Upper lobe of left lung (tissue), 6 donors: ENCODE results near the gene NLRP1. TPM values are rescaled to one million over a fixed set of nuclear protein-coding genes. Genes with fewer than 3 reads are reported as not detected.

ENCODE experiments used
- ATAC-seq, 2 donors: fragments of 200-7000 bp; cut with Tn5 transposase; one replicate each; pipeline ENCODE4 v1.9.1; 2022; ENCODE audit warnings: mild to moderate bottlenecking in 2 of 2, moderate library complexity in 2 of 2; ENCODE audit not compliant: low FRiP score in 2 of 2
- DNase-seq, 2 donors: peaks; one replicate each; pipeline ENCODE4 v3.0.0-alpha.2; 2019 to 2020
- H3K27ac ChIP-seq, 4 donors: fragments of 200-600 bp; sonication (generic); one replicate each; pipeline ENCODE4 v1.5.1; 2016 to 2019
- H3K27me3 ChIP-seq, 4 donors: fragments of 200-600 bp; sonication (generic); one replicate each; pipeline ENCODE4 v1.5.1; 2017 to 2019
- H3K36me3 ChIP-seq, 4 donors: fragments of 200-600 bp; sonication (generic); one replicate each; pipeline ENCODE4 v1.5.1; 2016 to 2019
- H3K4me1 ChIP-seq, 4 donors: fragments of 200-600 bp; sonication (generic); one replicate each; pipeline ENCODE4 v1.5.1; 2018 to 2019
- H3K4me3 ChIP-seq, 4 donors: fragments of 200-600 bp; sonication (generic); one replicate each; pipeline ENCODE4 v1.5.1; 2017 to 2019; ENCODE audit warnings: mild to moderate bottlenecking in 2 of 4, moderate library complexity in 1 of 4
- H3K9me3 ChIP-seq, 4 donors: fragments of 200-600 bp; sonication (generic); one replicate each; pipeline ENCODE4 v1.5.1; 2018 to 2019
- EP300 ChIP-seq, 4 donors: sonication (generic); formaldehyde crosslinking; IDR thresholded peaks; one replicate each; pipeline ENCODE4 v1.5.1; 2017; ENCODE audit warnings: antibody characterized with exemption in 4 of 4, control low read depth in 2 of 4
- POLR2A ChIP-seq, 4 donors: fragments of 450-650 bp; IDR thresholded peaks; one replicate each; pipeline ENCODE4 v1.5.1; 2016 to 2017; ENCODE audit warnings: antibody characterized with exemption in 4 of 4, mild to moderate bottlenecking in 2 of 4
- POLR2AphosphoS5 ChIP-seq, 2 donors: sonication (generic); formaldehyde crosslinking; IDR thresholded peaks; one replicate each; pipeline ENCODE4 v1.5.1; 2017; ENCODE audit warnings: antibody characterized with exemption in 2 of 2
- WGBS, 2 donors: methylation state at CpG; one replicate each; pipeline ENCODE4 v1.1.5; 2017 to 2018; 5-methylcytosine and 5-hydroxymethylcytosine counted together
- total RNA-seq, 6 donors: library from RNA; depleted of rRNA in 4 of 6; stranded (reverse); fragments of >200 nt in 4 of 6; gene quantifications; one replicate each; pipeline versions ENCODE4 v1.1.0 to v1.2.1, GENCODE V29; 2016 to 2021
- TF ChIP-seq, protein P1 (sequence below), 6 experiments: fragments of 450-650 bp in 4 of 6; fragments of 200-600 bp in 2 of 6; sonication (generic) in 2 of 6; IDR thresholded peaks; one replicate each; pipeline ENCODE4 v1.5.1; 2016 to 2019; ENCODE audit warnings: antibody characterized with exemption in 6 of 6
- donor health status: DM: no; HTN: no; CAD: no; lungs with moderate emphysema.
- donor health status: DM: no; HTN: yes; CAD: no; lungs with severe emphysema.

NLRP1 gene
- total RNA-seq, 6 donors from 2014 or later = 24.3 to 137 (median 41.5) TPM

DNA sequence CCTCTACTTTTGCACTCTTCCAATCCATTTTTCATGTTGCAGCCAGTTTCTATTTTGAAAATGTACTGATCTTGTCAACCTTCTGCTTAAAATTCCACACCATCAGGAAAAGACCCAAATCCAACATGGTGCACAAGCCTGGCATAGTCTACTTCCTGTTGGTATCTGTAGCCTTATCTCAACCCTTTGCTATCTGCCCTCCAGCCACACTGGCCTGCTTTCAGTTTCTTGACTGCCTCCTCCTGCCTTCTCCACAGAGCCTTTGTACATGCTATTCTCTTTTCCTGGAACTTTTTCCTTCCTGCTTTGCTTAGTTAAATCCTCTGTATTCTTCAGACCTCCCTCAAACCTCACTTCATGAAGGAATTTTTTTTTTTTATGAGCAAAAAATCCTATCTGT, 31.5 kb downstream of the NLRP1 start:
- Histone ChIP-seq H3K9me3 (no peaks in the 10 kb centered on the region), H3K36me3 (peaks cover 0 to 56% (median 10%) of the 10 kb centered on the region in 4 donors), H3K4me3 (no peak overlapping the region), H3K27me3 (no peaks in the 10 kb centered on the region), H3K4me1 (peaks cover 0 to 1% (median 0%) of the 10 kb centered on the region in 4 donors), H3K27ac (no peak overlapping the region)
- ATAC-seq (no peak), DNase-seq (no peak)
- TF ChIP-seq POLR2AphosphoS5 (IDR thresholded peaks at IDR 0.05) = no peak
- TF ChIP-seq, protein P1, sequence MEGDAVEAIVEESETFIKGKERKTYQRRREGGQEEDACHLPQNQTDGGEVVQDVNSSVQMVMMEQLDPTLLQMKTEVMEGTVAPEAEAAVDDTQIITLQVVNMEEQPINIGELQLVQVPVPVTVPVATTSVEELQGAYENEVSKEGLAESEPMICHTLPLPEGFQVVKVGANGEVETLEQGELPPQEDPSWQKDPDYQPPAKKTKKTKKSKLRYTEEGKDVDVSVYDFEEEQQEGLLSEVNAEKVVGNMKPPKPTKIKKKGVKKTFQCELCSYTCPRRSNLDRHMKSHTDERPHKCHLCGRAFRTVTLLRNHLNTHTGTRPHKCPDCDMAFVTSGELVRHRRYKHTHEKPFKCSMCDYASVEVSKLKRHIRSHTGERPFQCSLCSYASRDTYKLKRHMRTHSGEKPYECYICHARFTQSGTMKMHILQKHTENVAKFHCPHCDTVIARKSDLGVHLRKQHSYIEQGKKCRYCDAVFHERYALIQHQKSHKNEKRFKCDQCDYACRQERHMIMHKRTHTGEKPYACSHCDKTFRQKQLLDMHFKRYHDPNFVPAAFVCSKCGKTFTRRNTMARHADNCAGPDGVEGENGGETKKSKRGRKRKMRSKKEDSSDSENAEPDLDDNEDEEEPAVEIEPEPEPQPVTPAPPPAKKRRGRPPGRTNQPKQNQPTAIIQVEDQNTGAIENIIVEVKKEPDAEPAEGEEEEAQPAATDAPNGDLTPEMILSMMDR (IDR thresholded peaks at IDR 0.05) = no peak
- no peak for TF ChIP-seq POLR2A (IDR thresholded peaks at IDR 0.05)
- no peak for TF ChIP-seq EP300 (IDR thresholded peaks at IDR 0.05)

DNA sequence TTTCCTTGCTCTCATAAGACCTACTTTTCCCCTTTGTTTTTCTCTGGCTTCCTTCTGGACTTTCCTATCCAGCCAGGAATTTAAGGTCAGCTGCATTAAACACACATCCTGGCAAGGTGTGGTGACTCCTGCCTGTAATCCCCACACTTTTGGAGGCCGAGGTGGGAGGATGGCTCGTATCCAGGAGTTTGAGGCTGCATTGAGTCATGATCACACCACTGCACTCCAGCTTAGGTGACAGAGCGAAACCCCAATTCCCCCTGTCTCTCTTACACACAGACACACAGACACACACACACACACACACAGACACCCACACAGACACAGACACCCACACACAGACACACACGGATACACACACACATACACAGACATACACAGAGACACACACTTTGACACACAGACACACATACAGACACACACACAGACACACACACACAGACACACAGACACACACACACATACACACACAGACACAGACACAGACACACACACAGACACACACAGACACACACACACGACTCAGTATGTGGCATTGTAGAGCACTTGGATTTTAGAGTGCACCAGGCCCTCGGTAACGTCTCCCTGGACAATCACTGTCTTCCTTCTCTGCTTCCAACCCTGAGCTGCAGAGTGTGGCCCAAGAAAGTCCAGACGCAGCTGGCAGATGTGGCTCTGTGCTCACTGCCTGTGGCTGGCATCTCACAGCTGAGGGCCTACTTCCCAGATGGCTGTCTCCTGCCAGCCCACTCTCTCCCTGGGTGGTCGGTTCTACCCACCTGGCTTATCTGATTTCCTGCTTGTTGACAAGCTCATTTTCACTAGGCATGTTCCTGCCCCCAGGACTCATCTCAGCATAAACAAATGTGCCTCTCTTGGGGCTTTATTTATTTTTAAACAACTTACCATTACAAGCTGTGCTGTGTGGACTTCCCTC, 39.0 kb downstream of the NLRP1 start:
- H3K9me3 ChIP-seq = no peaks in the 10 kb centered on the region
- peaks cover 0 to 77% (median 35%) of the 10 kb centered on the region in 4 donors for H3K36me3 ChIP-seq
- no peaks in the 10 kb centered on the region for H3K4me1 ChIP-seq
- no peak overlapping the region for H3K27ac ChIP-seq
- no peaks in the 10 kb centered on the region for H3K27me3 ChIP-seq
- DNase-seq (no peak), ATAC-seq (no peak)
- no peak overlapping the region for H3K4me3 ChIP-seq
- WGBS, 2 donors = 82 to 86% methylated on average over 9 of the region's 9 CpGs
- no peak for TF ChIP-seq POLR2A (IDR thresholded peaks at IDR 0.05)
- TF ChIP-seq, protein P1 (IDR thresholded peaks at IDR 0.05) = no peak

DNA sequence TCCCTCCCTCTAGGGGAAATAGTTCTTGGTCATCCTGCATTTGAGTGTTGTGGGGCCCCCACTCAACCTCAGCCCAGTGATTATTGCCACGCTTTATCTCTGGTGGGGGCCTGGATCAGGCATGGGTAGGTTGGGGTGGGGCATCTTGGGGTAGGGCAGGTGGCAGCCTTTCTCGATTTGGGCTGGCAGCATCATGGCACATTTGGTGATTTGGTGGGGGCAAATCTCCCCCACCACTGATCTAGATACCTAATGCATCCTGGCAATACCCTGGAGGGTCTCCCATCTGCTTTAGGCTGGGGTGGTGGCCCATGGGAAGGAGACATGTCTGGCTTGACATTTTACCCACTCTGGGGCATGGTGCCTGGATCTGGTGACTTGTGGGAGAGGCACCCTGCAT, 40.2 kb downstream of the NLRP1 start:
- DNase-seq (no peak), ATAC-seq (no peak)
- H3K36me3 ChIP-seq = peaks cover 0 to 79% (median 42%) of the 10 kb centered on the region in 4 donors
- TF ChIP-seq EP300 (IDR thresholded peaks at IDR 0.05) = no peak
- TF ChIP-seq, protein P1 (IDR thresholded peaks at IDR 0.05) = no peak
- TF ChIP-seq POLR2AphosphoS5 (IDR thresholded peaks at IDR 0.05) = no peak
- no peak for TF ChIP-seq POLR2A (IDR thresholded peaks at IDR 0.05)
- no peaks in the 10 kb centered on the region for H3K27me3 ChIP-seq
- H3K4me3 ChIP-seq = no peak overlapping the region
- H3K4me1 ChIP-seq = no peaks in the 10 kb centered on the region
- no peak overlapping the region for H3K27ac ChIP-seq
- H3K9me3 ChIP-seq = no peaks in the 10 kb centered on the region
- WGBS, 2 donors = 92 to 100% methylated on average over 1 to 2 of the region's 2 CpGs

DNA sequence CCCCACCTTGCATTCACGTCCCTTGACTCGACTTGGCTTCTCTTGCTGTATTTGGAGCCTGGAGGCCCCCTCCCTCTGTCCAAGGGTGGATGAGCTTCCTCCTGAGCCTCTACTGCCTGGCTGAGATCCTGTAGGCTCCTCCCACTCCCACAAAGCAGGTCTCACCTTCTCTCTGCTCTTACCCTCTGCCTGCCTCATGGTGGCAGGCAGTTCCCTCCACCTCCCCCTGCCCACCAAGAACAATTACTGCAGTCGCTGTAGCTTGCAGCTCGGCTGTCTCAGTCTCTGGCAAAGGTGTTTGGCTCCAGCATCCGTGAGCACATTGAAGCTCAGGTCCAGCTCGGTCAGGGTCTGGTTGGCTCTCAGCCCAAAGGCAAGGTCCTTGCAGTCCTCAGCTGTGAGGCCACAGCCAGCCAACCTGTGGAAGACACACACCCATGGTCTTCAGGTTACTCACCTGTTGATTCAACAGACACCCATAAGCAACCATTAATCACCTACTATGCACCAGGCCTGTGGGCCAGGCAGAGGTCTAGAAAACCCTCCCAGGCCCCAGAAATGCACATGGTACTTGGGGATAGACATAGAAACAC, 42.6 kb downstream of the NLRP1 start:
- ATAC-seq = no peak
- Histone ChIP-seq H3K36me3 (peaks cover 0 to 81% (median 46%) of the 10 kb centered on the region in 4 donors), H3K4me3 (no peak overlapping the region), H3K27me3 (no peaks in the 10 kb centered on the region), H3K9me3 (no peaks in the 10 kb centered on the region), H3K4me1 (no peaks in the 10 kb centered on the region), H3K27ac (no peak overlapping the region)
- no peak for DNase-seq
- no peak for TF ChIP-seq POLR2AphosphoS5 (IDR thresholded peaks at IDR 0.05)
- no peak for TF ChIP-seq EP300 (IDR thresholded peaks at IDR 0.05)
- TF ChIP-seq, protein P1 (IDR thresholded peaks at IDR 0.05) = no peak
- TF ChIP-seq POLR2A (IDR thresholded peaks at IDR 0.05) = no peak
- 68 to 80% methylated on average over 2 to 6 of the region's 6 CpGs for WGBS, 2 donors
